GM19099 (cell line): Measurements from ENCODE around the gene TLR1.

Source experiments
- POLR2A ChIP-seq: IDR thresholded peaks from 3 replicates; pipeline ENCODE4 v1.6.1; 2011; ENCODE audit warnings: low read depth; ENCODE audit not compliant: insufficient read length; ENCODE audit errors: extremely low read depth

Gene TLR1

GRCh38 chr4:38785041-38785790, 19.4 kb downstream of the TLR1 start:
- no peak for TF ChIP-seq POLR2A

- no peak for TF ChIP-seq POLR2A
Measured at GRCh38 chr4:38784141-38784540, 20.4 kb downstream of the TLR1 start.

GRCh38 chr4:38783109-38783460, 21.5 kb downstream of the TLR1 start:
- no peak for TF ChIP-seq POLR2A

- TF ChIP-seq POLR2A: peak; percentile 61
Measured at GRCh38 chr4:38782452-38783108, 22.0 kb downstream of the TLR1 start, which contains the start of gene TLR10. Gene TLR10 (minus strand): TSS chr4:38782990. CDS start chr4:38775590, 7,400 bp downstream.

- peak; percentile 35 for TF ChIP-seq POLR2A
Measured at GRCh38 chr4:38781854-38782261, 22.7 kb downstream of the TLR1 start.

GRCh38 chr4:38780833-38781484, 23.6 kb downstream of the TLR1 start:
- TF ChIP-seq POLR2A: no peak

- TF ChIP-seq POLR2A: no peak
Measured at GRCh38 chr4:38779790-38780189, 24.8 kb downstream of the TLR1 start.

- TF ChIP-seq POLR2A: no peak
Measured at GRCh38 chr4:38775326-38775725, 29.3 kb downstream of the TLR1 start.

- no peak for TF ChIP-seq POLR2A
Measured at GRCh38 chr4:38774181-38774955, 30.2 kb downstream of the TLR1 start.

GRCh38 chr4:38769857-38770256, 34.7 kb downstream of the TLR1 start:
- no peak for TF ChIP-seq POLR2A

- TF ChIP-seq POLR2A: no peak
Measured at GRCh38 chr4:38769441-38769840, 35.1 kb downstream of the TLR1 start.

- TF ChIP-seq POLR2A: no peak
Measured at GRCh38 chr4:38768968-38769394, 35.6 kb downstream of the TLR1 start.

- no peak for TF ChIP-seq POLR2A
Measured at GRCh38 chr4:38765382-38765781, 39.2 kb downstream of the TLR1 start.

- no peak for TF ChIP-seq POLR2A
Measured at GRCh38 chr4:38764277-38764676, 40.3 kb downstream of the TLR1 start.

GRCh38 chr4:38762560-38762959, 42.0 kb downstream of the TLR1 start:
- peak; percentile 57 for TF ChIP-seq POLR2A
